B cell (primary cell): ENCODE data around the gene ZXDA. TPM values are rescaled to one million over a fixed set of nuclear protein-coding genes. Genes with fewer than 3 reads are reported as not detected.

ENCODE experiments used
- ATAC-seq: fragments of 200-7000 bp; cut with Tn5 transposase; one replicate; pipeline ENCODE4 v1.10.0; 2021; ENCODE audit warnings: low read depth, mild to moderate bottlenecking, moderate number of reproducible peaks, moderate library complexity
- CTCF ChIA-PET: fragments of 350-600 bp; sonication (Branson Sonifier 250); formaldehyde crosslinking; loops from one replicate; lab custom pipeline; 2021; ENCODE audit warnings: antibody characterized with exemption, inconsistent platforms; lab: Charles Lee
- POLR2A ChIA-PET: fragments of 350-600 bp; sonication (Branson Sonifier 250); formaldehyde crosslinking; loops from one replicate; lab custom pipeline; 2021; ENCODE audit warnings: antibody characterized with exemption; lab: Charles Lee
- DNase-seq: peaks from one replicate; pipeline ENCODE4 v3.0.0; 2013
- H2AFZ ChIP-seq: 2 replicates; pipeline ENCODE4 v1.6.1; 2012; ENCODE audit warnings: mild to moderate bottlenecking, low read depth, low read length; ENCODE audit not compliant: insufficient read depth, poor library complexity, severe bottlenecking
- H3K27ac ChIP-seq, 2 donors: 1 replicate in 1 of 2; 2 replicates in 1 of 2; pipeline ENCODE4 v1.5.1; 2012 to 2013; ENCODE audit warnings: low read length in 2 of 2, mild to moderate bottlenecking in 2 of 2, moderate library complexity in 1 of 2
- H3K27me3 ChIP-seq, 4 experiments: fragments of 200-600 bp in 1 of 4; sonication (generic) in 1 of 4; replicated peaks in 1 of 4; 1 replicate in 2 of 4; 2 replicates in 2 of 4; pipeline versions ENCODE4 v1.6.1 to v1.7.0; 2013 to 2016; ENCODE audit warnings: low read length in 3 of 4, mild to moderate bottlenecking in 2 of 4, mixed read lengths in 1 of 4, moderate library complexity in 1 of 4; ENCODE audit not compliant: insufficient read depth in 4 of 4, control insufficient read depth in 3 of 4; ENCODE audit errors: control extremely low read depth in 1 of 4
- H3K36me3 ChIP-seq, 2 experiments: replicated peaks in 1 of 2; 1 replicate in 1 of 2; 2 replicates in 1 of 2; pipeline versions ENCODE4 v1.6.1 to v1.7.1; 2013; ENCODE audit warnings: low read length in 1 of 2; ENCODE audit not compliant: insufficient read depth in 2 of 2, control insufficient read depth in 1 of 2; ENCODE audit errors: control extremely low read depth in 1 of 2, extremely low read depth in 1 of 2
- H3K4me1 ChIP-seq, 2 donors: fragments of 200-600 bp in 1 of 2; sonication (generic) in 1 of 2; 1 replicate in 1 of 2; 2 replicates in 1 of 2; pipeline versions ENCODE4 v1.5.1 to v1.6.1; 2013 to 2017; ENCODE audit warnings: low read length in 2 of 2; ENCODE audit not compliant: control insufficient read depth in 2 of 2, insufficient read depth in 2 of 2
- H3K4me2 ChIP-seq: replicated peaks from 2 replicates; pipeline ENCODE3; 2012; ENCODE audit warnings: mild to moderate bottlenecking, low read depth, low read length; ENCODE audit not compliant: poor library complexity, severe bottlenecking
- H3K4me3 ChIP-seq, 5 experiments: fragments of 200-600 bp in 1 of 5; sonication (generic) in 1 of 5; 1 replicate in 3 of 5; 2 replicates in 2 of 5; pipeline versions ENCODE4 v1.5.1 to v1.7.0; 2011 to 2016; ENCODE audit warnings: low read length in 4 of 5, mild to moderate bottlenecking in 4 of 5, low read depth in 2 of 5, control low read depth in 1 of 5, moderate library complexity in 1 of 5; ENCODE audit not compliant: insufficient read depth in 1 of 5; ENCODE audit errors: control extremely low read depth in 1 of 5, extremely low read depth in 1 of 5
- H3K79me2 ChIP-seq: fragments of 200-600 bp; sonication (generic); one replicate; pipeline ENCODE4 v1.6.0; 2016; ENCODE audit warnings: low read length; ENCODE audit not compliant: control insufficient read depth, insufficient read depth
- H3K9ac ChIP-seq: fragments of 200-600 bp; sonication (generic); 2 replicates; pipeline ENCODE4 v1.6.1; 2017; ENCODE audit warnings: mild to moderate bottlenecking, low read length, moderate library complexity
- H3K9me3 ChIP-seq, 3 donors: one replicate each; pipeline versions ENCODE4 v1.6.1 to v1.7.1; 2013; ENCODE audit warnings: low read length in 2 of 3; ENCODE audit not compliant: control insufficient read depth in 2 of 3, insufficient read depth in 1 of 3; ENCODE audit errors: control extremely low read depth in 1 of 3
- H4K20me1 ChIP-seq: 2 replicates; pipeline ENCODE4 v1.6.0; 2012; ENCODE audit warnings: mild to moderate bottlenecking, low read length; ENCODE audit not compliant: insufficient read depth, control insufficient read depth, poor library complexity, severe bottlenecking
- H3K27ac Mint-ChIP-seq: one replicate; pipeline ENCODE4 v1.8.0; 2021; ENCODE audit warnings: mixed read lengths
- H3K27me3 Mint-ChIP-seq: one replicate; pipeline ENCODE4 v1.8.0; 2021; ENCODE audit warnings: mixed read lengths
- H3K4me1 Mint-ChIP-seq: one replicate; pipeline ENCODE4 v1.8.0; 2021; ENCODE audit warnings: mixed read lengths
- H3K4me3 Mint-ChIP-seq: one replicate; pipeline ENCODE4 v1.8.0; 2021; ENCODE audit warnings: mixed read lengths
- H3K9me3 Mint-ChIP-seq: one replicate; pipeline ENCODE4 v1.8.0; 2022; ENCODE audit warnings: mixed read lengths; ENCODE audit not compliant: insufficient read depth
- CTCF ChIP-seq: fragments of 200-600 bp; IDR thresholded peaks from one replicate; pipeline ENCODE4 v1.8.0; 2022; ENCODE audit warnings: antibody characterized with exemption, mild to moderate bottlenecking
- EZH2 ChIP-seq: IDR thresholded peaks from 2 replicates; pipeline ENCODE4 v1.6.1; 2012; ENCODE audit warnings: borderline replicate concordance, low read depth, mild to moderate bottlenecking, moderate library complexity, low read length; ENCODE audit not compliant: insufficient read depth, poor library complexity, severe bottlenecking
- WGBS: methylation state at CpG from one replicate; pipeline ENCODE4 v1.1.5; 2013; ENCODE audit warnings: missing lambda C conversion rate; ENCODE audit not compliant: insufficient coverage; 5-methylcytosine and 5-hydroxymethylcytosine counted together
- intact Hi-C: fragments of 100-400 bp; cut with micrococcal nuclease; formaldehyde crosslinking; loops from one replicate; pipeline ENCODE4 v1.10.0; 2022
- polyA plus RNA-seq: library from polyadenylated mRNA; depleted of rRNA; stranded (reverse); fragments of >200 nt; gene quantifications from 2 replicates; pipeline ENCODE4 v1.2.3, GENCODE V29; 2012
- total RNA-seq, 2 donors: library from RNA; stranded (reverse); fragments of 120-200 nt in 1 of 2; gene quantifications; 1 replicate in 1 of 2; 2 replicates in 1 of 2; pipeline versions ENCODE4 v1.2.3 to v1.2.4, GENCODE V29; 2013 to 2022

Gene ZXDA
- total and polyA plus RNA-seq, 2 donors (not counting 1 experiment from before 2014, with no cell fraction given) = 7.6 to 14.7 TPM

GRCh38 chrX:57871463-57871862, 38.8 kb downstream of the ZXDA start:
- Mint-ChIP-seq H3K9me3 (peaks cover 5% of the 10 kb centered on the region), H3K4me1 (no peaks in the 10 kb centered on the region), H3K27me3 (no peaks in the 10 kb centered on the region), H3K27ac (no peak overlapping the region), H3K4me3 (no peak overlapping the region)
- no peak for DNase-seq
- Histone ChIP-seq H3K4me3 (no peak overlapping the region), H3K9me3 (peaks cover 0 to 25% (median 0%) of the 10 kb centered on the region in 3 donors), H2AFZ (no peak overlapping the region), H4K20me1 (no peaks in the 10 kb centered on the region), H3K9ac (no peak overlapping the region), H3K79me2 (no peaks in the 10 kb centered on the region), H3K27me3 (no peaks in the 10 kb centered on the region), H3K4me1 (no peaks in the 10 kb centered on the region), H3K4me2 (no peak overlapping the region), H3K36me3 (no peaks in the 10 kb centered on the region), H3K27ac (no peak overlapping the region)
- intact Hi-C loops = no loop called here
- ChIA-PET CTCF (no interaction called here), POLR2A (no interaction called here)
- WGBS = no CpG with 5 or more reads among the region's 6 CpGs
- no peak for ATAC-seq
- TF ChIP-seq EZH2 (no peak), CTCF (no peak)

Other genes with a start within 250 kb of the ZXDA start
- gene NLRP2B, start 230.2 kb downstream of the ZXDA start, total RNA-seq = not detected in 2 replicates
- gene NLRP2B, start 230.2 kb downstream of the ZXDA start, polyA plus RNA-seq = 0.03 TPM in 1 of 2 replicates, not detected in the other